ENCODE results near the gene FAM184A. TPM values are rescaled to one million over a fixed set of nuclear protein-coding genes. Genes with fewer than 3 reads are reported as not detected.

FAM184A gene
- total RNA-seq, 1 experiment from 2014 or later = 13.3 TPM

DNA sequence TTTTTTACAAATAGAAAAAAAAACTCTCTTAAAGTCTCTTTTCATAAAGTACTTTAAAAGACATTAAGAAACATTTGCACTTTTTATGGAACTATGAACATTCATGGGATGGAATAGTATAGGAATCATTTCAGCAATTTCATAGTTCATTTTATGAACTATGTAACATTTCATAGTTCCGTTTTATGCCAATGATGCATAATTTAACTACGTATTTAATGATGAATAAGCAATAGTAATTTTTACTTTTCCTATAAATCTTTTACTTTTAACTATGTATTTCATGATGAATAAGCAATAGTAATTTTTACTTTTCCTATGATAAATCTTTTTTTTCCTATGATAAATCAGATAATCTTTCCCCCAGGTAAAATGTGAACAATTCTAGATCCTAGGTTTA, 47.7 kb downstream of the FAM184A start:
- Mint-ChIP-seq H3K27me3 (ENCODE audit: low read depth) (peaks cover 24% of the 10 kb centered on the region), H3K27ac (no peak overlapping the region), H3K4me3 (no peak overlapping the region), H3K4me1 (peaks cover 68% of the 10 kb centered on the region), H3K9me3 (no peaks in the 10 kb centered on the region), H3K36me3 (no peaks in the 10 kb centered on the region; the same call in 1 of the 2 replicates)
- no peak for DNase-seq (ENCODE audit: low spot score)
- CTCF ChIA-PET = no interaction called here
- POLR2A ChIA-PET = no interaction called here
- TF ChIP-seq FOXP1 (CRISPR knock-in tag; IDR thresholded peaks at IDR 0.05; ENCODE audit: borderline replicate concordance) = no peak
- TF ChIP-seq AR (CRISPR knock-in tag; IDR thresholded peaks at IDR 0.05) = no peak
- no peak for TF ChIP-seq RORB (CRISPR knock-in tag; IDR thresholded peaks at IDR 0.05)
- no peak for TF ChIP-seq EMX1 (CRISPR knock-in tag; IDR thresholded peaks at IDR 0.05)
- no peak for TF ChIP-seq NR2C2 (CRISPR knock-in tag; IDR thresholded peaks at IDR 0.05)
- TF ChIP-seq CBFB (CRISPR knock-in tag; IDR thresholded peaks at IDR 0.05; ENCODE audit: low read depth) = no peak
- TF ChIP-seq MXD4 (CRISPR knock-in tag; IDR thresholded peaks at IDR 0.05; ENCODE audit: borderline replicate concordance) = no peak
- no peak for TF ChIP-seq SMAD3 (CRISPR knock-in tag; IDR thresholded peaks at IDR 0.05; ENCODE audit: borderline replicate concordance)
- no peak for TF ChIP-seq SP1 (CRISPR knock-in tag; conservative IDR thresholded peaks at IDR 0.05)
- no peak for TF ChIP-seq ZNF232 (CRISPR knock-in tag; IDR thresholded peaks at IDR 0.05)
- TF ChIP-seq, protein P1, sequence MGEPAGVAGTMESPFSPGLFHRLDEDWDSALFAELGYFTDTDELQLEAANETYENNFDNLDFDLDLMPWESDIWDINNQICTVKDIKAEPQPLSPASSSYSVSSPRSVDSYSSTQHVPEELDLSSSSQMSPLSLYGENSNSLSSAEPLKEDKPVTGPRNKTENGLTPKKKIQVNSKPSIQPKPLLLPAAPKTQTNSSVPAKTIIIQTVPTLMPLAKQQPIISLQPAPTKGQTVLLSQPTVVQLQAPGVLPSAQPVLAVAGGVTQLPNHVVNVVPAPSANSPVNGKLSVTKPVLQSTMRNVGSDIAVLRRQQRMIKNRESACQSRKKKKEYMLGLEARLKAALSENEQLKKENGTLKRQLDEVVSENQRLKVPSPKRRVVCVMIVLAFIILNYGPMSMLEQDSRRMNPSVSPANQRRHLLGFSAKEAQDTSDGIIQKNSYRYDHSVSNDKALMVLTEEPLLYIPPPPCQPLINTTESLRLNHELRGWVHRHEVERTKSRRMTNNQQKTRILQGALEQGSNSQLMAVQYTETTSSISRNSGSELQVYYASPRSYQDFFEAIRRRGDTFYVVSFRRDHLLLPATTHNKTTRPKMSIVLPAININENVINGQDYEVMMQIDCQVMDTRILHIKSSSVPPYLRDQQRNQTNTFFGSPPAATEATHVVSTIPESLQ (CRISPR knock-in tag; IDR thresholded peaks at IDR 0.05) = no peak
- no peak for ATAC-seq

GRCh38 chr6:119028091-119028490, 50.4 kb downstream of the FAM184A start:
- Mint-ChIP-seq H3K36me3 (no peaks in the 10 kb centered on the region; the same call in 1 of the 2 replicates), H3K27ac (peak overlapping the region; percentile 16), H3K4me1 (peaks cover 72% of the 10 kb centered on the region), H3K9me3 (no peaks in the 10 kb centered on the region), H3K4me3 (peak overlapping the region; percentile 25), H3K27me3 (ENCODE audit: low read depth) (peaks cover 31% of the 10 kb centered on the region)
- ChIA-PET CTCF (interaction anchor here (1.2 to 1.6 kb wide), 3 partner anchors 50 to 135 kb away, joined by 3 to 9 read pairs (median 5); no protein-coding TSS in a partner anchor), POLR2A (interaction anchor here (1.0 kb wide), 2 partner anchors 50 to 57 kb away, joined by 3 read pairs; partner anchors contain the start of gene FAM184A)
- DNase-seq (ENCODE audit: low spot score) (no peak), ATAC-seq (no peak; the same call in 1 of the 2 replicates)
- TF ChIP-seq TEAD1 (CRISPR knock-in tag; IDR thresholded peaks at IDR 0.05) = no peak
- no peak for TF ChIP-seq NFYB (CRISPR knock-in tag; conservative IDR thresholded peaks at IDR 0.05; ENCODE audit: low read depth)
- no peak for TF ChIP-seq ZNF263 (CRISPR knock-in tag; IDR thresholded peaks at IDR 0.05; ENCODE audit: low read depth)
- TF ChIP-seq NR3C1 (CRISPR knock-in tag; conservative IDR thresholded peaks at IDR 0.05; ENCODE audit: low read depth) = no peak
- 0 out of 2 replicates have a peak, but pooled peaks have one; percentile 36 for TF ChIP-seq USF2 (CRISPR knock-in tag; IDR thresholded peaks at IDR 0.05)
- no peak for TF ChIP-seq ZNF671 (CRISPR knock-in tag; IDR thresholded peaks at IDR 0.05)

- H3K9me3 Mint-ChIP-seq = no peaks in the 10 kb centered on the region
- peaks cover 72% of the 10 kb centered on the region for H3K4me1 Mint-ChIP-seq
- DNase-seq (ENCODE audit: low spot score) = no peak
- H3K27me3 Mint-ChIP-seq (ENCODE audit: low read depth) = peaks cover 31% of the 10 kb centered on the region
- H3K27ac Mint-ChIP-seq = peak overlapping the region; percentile 85
- TF ChIP-seq ZNF416 (CRISPR knock-in tag; IDR thresholded peaks at IDR 0.05) (no peak), ZMAT4 (CRISPR knock-in tag; IDR thresholded peaks at IDR 0.05) (no peak)
- TF ChIP-seq, protein P2, sequence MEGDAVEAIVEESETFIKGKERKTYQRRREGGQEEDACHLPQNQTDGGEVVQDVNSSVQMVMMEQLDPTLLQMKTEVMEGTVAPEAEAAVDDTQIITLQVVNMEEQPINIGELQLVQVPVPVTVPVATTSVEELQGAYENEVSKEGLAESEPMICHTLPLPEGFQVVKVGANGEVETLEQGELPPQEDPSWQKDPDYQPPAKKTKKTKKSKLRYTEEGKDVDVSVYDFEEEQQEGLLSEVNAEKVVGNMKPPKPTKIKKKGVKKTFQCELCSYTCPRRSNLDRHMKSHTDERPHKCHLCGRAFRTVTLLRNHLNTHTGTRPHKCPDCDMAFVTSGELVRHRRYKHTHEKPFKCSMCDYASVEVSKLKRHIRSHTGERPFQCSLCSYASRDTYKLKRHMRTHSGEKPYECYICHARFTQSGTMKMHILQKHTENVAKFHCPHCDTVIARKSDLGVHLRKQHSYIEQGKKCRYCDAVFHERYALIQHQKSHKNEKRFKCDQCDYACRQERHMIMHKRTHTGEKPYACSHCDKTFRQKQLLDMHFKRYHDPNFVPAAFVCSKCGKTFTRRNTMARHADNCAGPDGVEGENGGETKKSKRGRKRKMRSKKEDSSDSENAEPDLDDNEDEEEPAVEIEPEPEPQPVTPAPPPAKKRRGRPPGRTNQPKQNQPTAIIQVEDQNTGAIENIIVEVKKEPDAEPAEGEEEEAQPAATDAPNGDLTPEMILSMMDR (IDR thresholded peaks at IDR 0.05) = no peak
- TF ChIP-seq, protein P3, sequence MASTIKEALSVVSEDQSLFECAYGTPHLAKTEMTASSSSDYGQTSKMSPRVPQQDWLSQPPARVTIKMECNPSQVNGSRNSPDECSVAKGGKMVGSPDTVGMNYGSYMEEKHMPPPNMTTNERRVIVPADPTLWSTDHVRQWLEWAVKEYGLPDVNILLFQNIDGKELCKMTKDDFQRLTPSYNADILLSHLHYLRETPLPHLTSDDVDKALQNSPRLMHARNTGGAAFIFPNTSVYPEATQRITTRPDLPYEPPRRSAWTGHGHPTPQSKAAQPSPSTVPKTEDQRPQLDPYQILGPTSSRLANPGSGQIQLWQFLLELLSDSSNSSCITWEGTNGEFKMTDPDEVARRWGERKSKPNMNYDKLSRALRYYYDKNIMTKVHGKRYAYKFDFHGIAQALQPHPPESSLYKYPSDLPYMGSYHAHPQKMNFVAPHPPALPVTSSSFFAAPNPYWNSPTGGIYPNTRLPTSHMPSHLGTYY (CRISPR knock-in tag; IDR thresholded peaks at IDR 0.05) = no peak
- TF ChIP-seq, protein P1 (CRISPR knock-in tag; IDR thresholded peaks at IDR 0.05) = no peak
- peak overlapping the region; percentile 25 for H3K4me3 Mint-ChIP-seq
- ChIA-PET POLR2A (interaction anchor here (1.0 kb wide), 2 partner anchors 50 to 56 kb away, joined by 3 read pairs; partner anchors contain the start of gene FAM184A), CTCF (interaction anchor here (1.2 to 1.6 kb wide), 3 partner anchors 50 to 134 kb away, joined by 3 to 9 read pairs (median 5); no protein-coding TSS in a partner anchor)
- ATAC-seq = peak; percentile 37
- H3K36me3 Mint-ChIP-seq = no peaks in the 10 kb centered on the region; the same call in 1 of the 2 replicates
Observed at GRCh38 chr6:119027465-119027864, 51.0 kb downstream of the FAM184A start.

Data from WTC11 (cell line).